Measurements from ENCODE around the gene C10orf71.

GRCh38 chr10:49264177-49264677 is 34.7 kb upstream of the C10orf71 start:
- TF ChIP-seq MAX (IDR thresholded peaks at IDR 0.05) (no peak), TCF12 (IDR thresholded peaks at IDR 0.05; ENCODE audit: low read depth) (no peak), TEAD4 (IDR thresholded peaks at IDR 0.05) (no peak), REST (IDR thresholded peaks at IDR 0.05; ENCODE audit: low read depth) (no peak), RAD21 (IDR thresholded peaks at IDR 0.05; ENCODE audit: low read depth) (no peak), EP300 (IDR thresholded peaks at IDR 0.05; ENCODE audit: borderline replicate concordance) (no peak), FOXM1 (IDR thresholded peaks at IDR 0.05; ENCODE audit: borderline replicate concordance, low read depth) (no peak), EGR1 (IDR thresholded peaks at IDR 0.05) (no peak), TAF1 (IDR thresholded peaks at IDR 0.05; ENCODE audit: low read depth) (no peak), CEBPB (IDR thresholded peaks at IDR 0.05) (no peak), NFIC (IDR thresholded peaks at IDR 0.05) (no peak), ZBTB7A (IDR thresholded peaks at IDR 0.05; ENCODE audit: low read depth) (no peak), YY1 (IDR thresholded peaks at IDR 0.05; ENCODE audit: low read depth) (no peak), USF1 (IDR thresholded peaks at IDR 0.05) (no peak)
